PC-9 (cell line): Measurements from ENCODE around the gene MYMK. TPM values are rescaled to one million over a fixed set of nuclear protein-coding genes. Genes with fewer than 3 reads are reported as not detected.

ENCODE experiments used
- BruUV-seq: library from RNA; stranded (reverse); fragments of 400-500 nt; replicated peaks from 2 replicates; lab custom pipeline; 2021; lab: Mats Ljungman, UMichigan
- CTCF ChIA-PET: fragments of 300-600 bp; sonication (Branson Sonifier 250); formaldehyde crosslinking; loops from one replicate; lab custom pipeline; 2022; ENCODE audit warnings: antibody characterized with exemption; lab: Charles Lee
- POLR2A ChIA-PET: fragments of 300-600 bp; sonication (Branson Sonifier 250); formaldehyde crosslinking; loops from one replicate; lab custom pipeline; 2022; ENCODE audit warnings: antibody characterized with exemption; ENCODE audit not compliant: unreplicated experiment; lab: Charles Lee
- DNase-seq, 2 experiments: peaks; one replicate each; pipeline versions ENCODE4 v3.0.0 to v3.0.0-alpha.2; 2015 to 2022; ENCODE audit warnings: mixed read lengths in 1 of 2
- H2AFZ ChIP-seq: fragments of 200-600 bp; sonication (generic); 2 replicates; pipeline ENCODE4 v1.8.1; 2017; ENCODE audit warnings: antibody characterized with exemption
- H3F3A ChIP-seq: fragments of 200-600 bp; sonication (generic); 2 replicates; pipeline ENCODE4 v1.8.1; 2017; ENCODE audit warnings: antibody characterized with exemption, mild to moderate bottlenecking, low read depth; ENCODE audit not compliant: insufficient read depth
- H3K27ac ChIP-seq: fragments of 200-600 bp; sonication (generic); 2 replicates; pipeline ENCODE4 v1.6.1; 2016; ENCODE audit warnings: mixed run types
- H3K27me3 ChIP-seq: fragments of 200-600 bp; sonication (generic); 2 replicates; pipeline ENCODE4 v1.6.1; 2016; ENCODE audit warnings: low read depth, mixed run types; ENCODE audit not compliant: insufficient read depth
- H3K36me3 ChIP-seq: fragments of 200-600 bp; sonication (generic); 2 replicates; pipeline ENCODE4 v1.6.1; 2016; ENCODE audit warnings: low read depth, mixed run types
- H3K4me1 ChIP-seq: fragments of 200-600 bp; sonication (generic); replicated peaks from 2 replicates; pipeline ENCODE4 v1.6.1; 2016; ENCODE audit warnings: mixed run types; ENCODE audit not compliant: insufficient read depth
- H3K4me2 ChIP-seq: fragments of 200-600 bp; sonication (generic); 2 replicates; pipeline ENCODE4 v1.6.1; 2017; ENCODE audit warnings: mixed run types
- H3K4me3 ChIP-seq: fragments of 200-600 bp; sonication (generic); 2 replicates; pipeline ENCODE4 v1.6.1; 2016; ENCODE audit warnings: mixed run types
- H3K79me2 ChIP-seq: fragments of 200-600 bp; sonication (generic); 2 replicates; pipeline ENCODE4 v1.6.1; 2017; ENCODE audit warnings: low read depth, mixed run types
- H3K9me2 ChIP-seq: fragments of 200-600 bp; sonication (generic); 2 replicates; pipeline ENCODE4 v1.8.1; 2017; ENCODE audit warnings: mild to moderate bottlenecking; ENCODE audit not compliant: insufficient read depth
- H3K9me3 ChIP-seq: fragments of 200-600 bp; sonication (generic); 2 replicates; pipeline ENCODE4 v1.8.1; 2016; ENCODE audit warnings: low read depth; ENCODE audit not compliant: insufficient read depth
- H4K20me1 ChIP-seq: fragments of 200-600 bp; sonication (generic); 2 replicates; pipeline ENCODE4 v1.8.1; 2017; ENCODE audit not compliant: insufficient read depth
- EZH2 ChIP-seq: fragments of 200-600 bp; sonication (generic); IDR thresholded peaks from 2 replicates; pipeline ENCODE4 v1.8.0; 2017; ENCODE audit warnings: antibody characterized with exemption, low read depth
- intact Hi-C: fragments of 100-400 bp; cut with micrococcal nuclease; formaldehyde crosslinking; loops from one replicate; pipeline ENCODE4 v1.10.0; 2022; ENCODE audit not compliant: unreplicated experiment
- total RNA-seq: library from RNA; stranded (reverse); gene quantifications from 2 replicates; pipeline ENCODE4 v1.2.3, GENCODE V29; 2021
- TF ChIP-seq, protein P1 (sequence below): fragments of 200-600 bp; sonication (generic); conservative IDR thresholded peaks from 2 replicates; pipeline ENCODE4 v1.6.1; 2017; ENCODE audit warnings: mixed run types, antibody characterized with exemption, mild to moderate bottlenecking, moderate library complexity

Gene MYMK
- total RNA-seq, 1 experiment from 2014 or later: not detected

DNA sequence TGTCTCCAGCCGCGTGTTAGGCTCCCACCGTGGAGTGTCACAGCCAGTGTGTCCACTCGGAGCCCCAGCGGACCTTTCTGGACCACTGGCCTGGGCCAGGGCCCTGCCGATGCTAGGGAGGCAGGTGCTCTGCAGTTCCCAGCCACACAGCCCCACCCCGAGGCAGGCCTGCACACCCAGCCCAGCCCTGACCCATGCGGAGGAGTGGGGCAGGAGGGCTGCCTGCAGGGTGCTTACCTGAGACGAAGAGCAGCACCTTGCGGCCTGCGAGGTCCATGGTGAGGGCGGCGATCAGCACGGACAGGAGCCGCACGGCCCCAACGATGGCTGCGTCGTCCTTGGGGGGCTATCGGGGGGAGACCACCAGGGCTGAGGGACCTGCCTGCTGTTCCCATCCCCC, 51.0 kb downstream of the MYMK start:
- Histone ChIP-seq H3K79me2 (no peaks in the 10 kb centered on the region), H3K4me3 (no peak overlapping the region), H3K4me1 (0 out of 2 replicates have a peak, but pooled peaks cover 6% of the 10 kb centered on the region), H3K36me3 (no peaks in the 10 kb centered on the region), H3F3A (no peaks in the 10 kb centered on the region; the same call in 1 of the 2 replicates), H3K9me3 (no peaks in the 10 kb centered on the region), H3K27ac (no peak overlapping the region), H4K20me1 (no peaks in the 10 kb centered on the region; the same call in 1 of the 2 replicates), H2AFZ (no peak overlapping the region), H3K9me2 (no peaks in the 10 kb centered on the region), H3K4me2 (no peak overlapping the region), H3K27me3 (no peaks in the 10 kb centered on the region)
- ChIA-PET POLR2A (no interaction called here), CTCF (no interaction called here)
- intact Hi-C loops: no loop called here
- DNase-seq: no peak
- TF ChIP-seq, protein P1, sequence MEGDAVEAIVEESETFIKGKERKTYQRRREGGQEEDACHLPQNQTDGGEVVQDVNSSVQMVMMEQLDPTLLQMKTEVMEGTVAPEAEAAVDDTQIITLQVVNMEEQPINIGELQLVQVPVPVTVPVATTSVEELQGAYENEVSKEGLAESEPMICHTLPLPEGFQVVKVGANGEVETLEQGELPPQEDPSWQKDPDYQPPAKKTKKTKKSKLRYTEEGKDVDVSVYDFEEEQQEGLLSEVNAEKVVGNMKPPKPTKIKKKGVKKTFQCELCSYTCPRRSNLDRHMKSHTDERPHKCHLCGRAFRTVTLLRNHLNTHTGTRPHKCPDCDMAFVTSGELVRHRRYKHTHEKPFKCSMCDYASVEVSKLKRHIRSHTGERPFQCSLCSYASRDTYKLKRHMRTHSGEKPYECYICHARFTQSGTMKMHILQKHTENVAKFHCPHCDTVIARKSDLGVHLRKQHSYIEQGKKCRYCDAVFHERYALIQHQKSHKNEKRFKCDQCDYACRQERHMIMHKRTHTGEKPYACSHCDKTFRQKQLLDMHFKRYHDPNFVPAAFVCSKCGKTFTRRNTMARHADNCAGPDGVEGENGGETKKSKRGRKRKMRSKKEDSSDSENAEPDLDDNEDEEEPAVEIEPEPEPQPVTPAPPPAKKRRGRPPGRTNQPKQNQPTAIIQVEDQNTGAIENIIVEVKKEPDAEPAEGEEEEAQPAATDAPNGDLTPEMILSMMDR: no peak
- TF ChIP-seq EZH2: no peak
- no TSS peak for BruUV-seq

DNA sequence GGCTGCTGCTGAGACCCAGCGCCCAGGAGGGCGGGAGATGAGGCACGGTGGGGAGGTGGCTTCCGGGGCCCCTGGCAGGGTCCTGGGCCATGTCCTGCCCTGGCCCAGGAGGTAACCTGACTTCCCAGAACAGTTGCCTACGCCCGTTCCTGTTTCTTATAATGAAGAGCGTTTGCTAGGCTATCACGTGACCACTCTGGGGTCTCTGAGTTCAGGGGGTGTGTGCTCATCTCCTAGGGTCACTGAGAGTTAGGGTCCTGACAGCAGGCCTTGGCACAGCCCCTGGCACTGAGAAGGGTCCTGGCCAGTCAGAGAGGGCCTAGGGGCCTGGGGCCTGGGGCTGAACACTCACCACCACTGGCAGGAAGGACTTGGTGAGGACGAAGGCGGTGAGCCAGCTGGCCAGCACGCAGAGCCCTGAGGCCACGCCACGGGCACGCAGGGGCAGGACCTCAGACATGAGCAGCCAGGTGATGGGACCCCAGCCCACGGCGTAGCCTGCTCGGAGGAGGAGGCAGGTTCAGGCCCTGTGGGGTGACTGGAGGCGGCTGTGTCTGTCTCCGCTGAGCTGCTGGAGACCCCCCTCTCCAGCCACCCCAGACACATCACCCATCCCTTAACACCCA, 51.9 kb downstream of the MYMK start:
- Histone ChIP-seq H3K36me3 (no peaks in the 10 kb centered on the region), H2AFZ (no peak overlapping the region), H4K20me1 (no peaks in the 10 kb centered on the region; the same call in 1 of the 2 replicates), H3F3A (no peaks in the 10 kb centered on the region; the same call in 1 of the 2 replicates), H3K79me2 (no peaks in the 10 kb centered on the region), H3K27ac (no peak overlapping the region), H3K4me1 (no peaks in the 10 kb centered on the region), H3K4me2 (no peak overlapping the region), H3K27me3 (no peaks in the 10 kb centered on the region), H3K9me3 (no peaks in the 10 kb centered on the region), H3K4me3 (no peak overlapping the region), H3K9me2 (no peaks in the 10 kb centered on the region)
- no TSS peak for BruUV-seq
- POLR2A ChIA-PET: no interaction called here
- DNase-seq: no peak
- CTCF ChIA-PET: no interaction called here
- intact Hi-C loops: no loop called here
- no peak for TF ChIP-seq EZH2
- TF ChIP-seq, protein P1: no peak

DNA sequence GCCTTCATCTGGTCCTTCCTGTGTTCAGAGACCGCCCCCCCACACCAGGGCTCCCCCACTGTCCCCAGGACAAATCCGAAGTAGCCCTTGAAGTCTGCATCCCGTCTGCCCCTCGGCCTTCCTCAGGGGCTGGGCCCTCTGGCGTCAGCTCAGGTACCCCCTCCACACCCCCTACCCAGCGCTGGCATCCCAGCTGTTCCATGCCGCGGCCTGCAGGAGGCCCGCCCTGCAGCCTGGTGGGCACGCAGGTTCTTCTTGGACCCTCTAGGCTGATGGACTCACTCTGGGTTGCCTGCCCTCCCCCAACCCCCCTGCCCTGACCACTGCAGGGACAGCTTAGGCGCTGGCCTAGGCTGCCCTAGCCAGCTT, 52.5 kb downstream of the MYMK start:
- H4K20me1 ChIP-seq: no peaks in the 10 kb centered on the region; the same call in 1 of the 2 replicates
- H2AFZ ChIP-seq: no peak overlapping the region
- POLR2A ChIA-PET: no interaction called here
- H3K36me3 ChIP-seq: no peaks in the 10 kb centered on the region
- H3K9me3 ChIP-seq: no peaks in the 10 kb centered on the region
- intact Hi-C loops: no loop called here
- H3K4me2 ChIP-seq: no peak overlapping the region
- no peaks in the 10 kb centered on the region for H3K9me2 ChIP-seq
- no peak overlapping the region for H3K4me3 ChIP-seq
- no peaks in the 10 kb centered on the region; the same call in 1 of the 2 replicates for H3F3A ChIP-seq
- no peak overlapping the region for H3K27ac ChIP-seq
- H3K79me2 ChIP-seq: no peaks in the 10 kb centered on the region
- DNase-seq: no peak
- no peaks in the 10 kb centered on the region for H3K27me3 ChIP-seq
- no peaks in the 10 kb centered on the region for H3K4me1 ChIP-seq
- CTCF ChIA-PET: no interaction called here
- TF ChIP-seq, protein P1: no peak
- no peak for TF ChIP-seq EZH2
- BruUV-seq: no TSS peak
